ENCODE data around the gene SLC43A1. TPM values are rescaled to one million over a fixed set of nuclear protein-coding genes. Genes with fewer than 3 reads are reported as not detected.
A peak's percentile ranks its signal among the peaks of the same experiment; 100 is the strongest.

Gene SLC43A1
- total and polyA plus RNA-seq, 4 experiments from 2014 or later, result 14.8 to 21.7 (median 18.6) TPM

- Mint-ChIP-seq H3K27me3 (no peaks in the 10 kb centered on the region), H3K4me1 (peaks cover 14 to 26% (median 18%) of the 10 kb centered on the region in 4 donors)
- POLR2A ChIA-PET (ENCODE audit: partially characterized antibody), result interaction anchor here (0.6 kb wide), 1 partner anchor 59 kb away, joined by 4 read pairs; no protein-coding TSS in a partner anchor
Measured at GRCh38 chr11:57508341-57509170, 6.9 kb downstream of the SLC43A1 start.

GRCh38 chr11:57506522-57506921, 9.0 kb downstream of the SLC43A1 start:
- intact Hi-C loops (cut with micrococcal nuclease), result no loop called here
- Histone ChIP-seq H3K27me3 (ENCODE audit: insufficient read depth, low read length) (no peaks in the 10 kb centered on the region), H3K4me3 (ENCODE audit: low read length in 2 of 2) (no peak overlapping the region), H3K36me3 (ENCODE audit: insufficient read depth, low read length) (no peaks in the 10 kb centered on the region), H3K27ac (ENCODE audit: low read depth, low read length) (no peak overlapping the region), H3K9me3 (ENCODE audit: control insufficient read depth in 1 of 2, low read length in 2 of 2) (no peaks in the 10 kb centered on the region), H3K4me1 (ENCODE audit: insufficient read depth, low read length) (no peaks in the 10 kb centered on the region)
- Mint-ChIP-seq H3K9me3 (no peaks in the 10 kb centered on the region), H3K27me3 (no peaks in the 10 kb centered on the region), H3K27ac (no peak overlapping the region), H3K4me1 (peaks cover 2 to 8% (median 4%) of the 10 kb centered on the region in 4 donors), H3K36me3 (peaks cover 3 to 15% of the 10 kb centered on the region in 2 donors), H3K4me3 (no peak overlapping the region)
- no peak for DNase-seq
- ChIA-PET POLR2A (ENCODE audit: partially characterized antibody) (no interaction called here), CTCF (ENCODE audit: partially characterized antibody) (interaction anchor here (3.3 to 6.2 kb wide), 3 partner anchors 14 to 49 kb away, joined by 13 to 73 read pairs (median 27); no protein-coding TSS in a partner anchor)

More at GRCh38 chr11:57508341-57509170, 6.9 kb downstream of the SLC43A1 start:
- no peak overlapping the region for H3K27ac Mint-ChIP-seq
- no peak overlapping the region for H3K27ac ChIP-seq (ENCODE audit: low read depth, low read length)
- H3K27me3 ChIP-seq (ENCODE audit: insufficient read depth, low read length), result no peaks in the 10 kb centered on the region
- peaks cover 3 to 11% of the 10 kb centered on the region in 2 donors for H3K36me3 Mint-ChIP-seq
- CTCF ChIA-PET (ENCODE audit: partially characterized antibody), result interaction anchor here (1.4 to 6.2 kb wide), 3 partner anchors 16 to 132 kb away, joined by 3 to 73 read pairs (median 27); no protein-coding TSS in a partner anchor
- DNase-seq, result no peak
- no peaks in the 10 kb centered on the region for H3K9me3 Mint-ChIP-seq
- no peak overlapping the region for H3K4me3 Mint-ChIP-seq
- peaks cover 9% of the 10 kb centered on the region for H3K4me1 ChIP-seq (ENCODE audit: insufficient read depth, low read length)
- no peaks in the 10 kb centered on the region for H3K36me3 ChIP-seq (ENCODE audit: insufficient read depth, low read length)
- H3K9me3 ChIP-seq (ENCODE audit: control insufficient read depth in 1 of 2, low read length in 2 of 2), result no peaks in the 10 kb centered on the region
- intact Hi-C loops (cut with micrococcal nuclease), result no loop called here
- no peak overlapping the region for H3K4me3 ChIP-seq (ENCODE audit: low read length in 2 of 2)

GRCh38 chr11:57504511-57504910, 11.0 kb downstream of the SLC43A1 start:
- H3K4me1 Mint-ChIP-seq, result peaks cover 0 to 7% (median 2%) of the 10 kb centered on the region in 4 donors
- DNase-seq, result no peak
- H3K4me3 Mint-ChIP-seq, result no peak overlapping the region
- Histone ChIP-seq H3K27me3 (ENCODE audit: insufficient read depth, low read length) (no peaks in the 10 kb centered on the region), H3K9me3 (ENCODE audit: control insufficient read depth in 1 of 2, low read length in 2 of 2) (no peaks in the 10 kb centered on the region), H3K36me3 (ENCODE audit: insufficient read depth, low read length) (no peaks in the 10 kb centered on the region), H3K27ac (ENCODE audit: low read depth, low read length) (no peak overlapping the region), H3K4me3 (ENCODE audit: low read length in 2 of 2) (no peak overlapping the region), H3K4me1 (ENCODE audit: insufficient read depth, low read length) (no peaks in the 10 kb centered on the region)
- CTCF ChIA-PET (ENCODE audit: partially characterized antibody), result interaction anchor here (1.1 to 6.2 kb wide), 5 partner anchors 12 to 47 kb away, joined by 3 to 73 read pairs (median 13); no protein-coding TSS in a partner anchor
- no peak overlapping the region for H3K27ac Mint-ChIP-seq
- peaks cover 12 to 23% of the 10 kb centered on the region in 2 donors for H3K36me3 Mint-ChIP-seq
- H3K27me3 Mint-ChIP-seq, result no peaks in the 10 kb centered on the region
- no peaks in the 10 kb centered on the region for H3K9me3 Mint-ChIP-seq
- intact Hi-C loops (cut with micrococcal nuclease), result no loop called here
- POLR2A ChIA-PET (ENCODE audit: partially characterized antibody), result no interaction called here

- Mint-ChIP-seq H3K9me3 (no peaks in the 10 kb centered on the region), H3K36me3 (peaks cover 15 to 27% of the 10 kb centered on the region in 2 donors), H3K4me3 (no peak overlapping the region), H3K27ac (peak overlapping the region in 2 of 7 donors; percentile 24 to 29), H3K27me3 (no peaks in the 10 kb centered on the region), H3K4me1 (peaks cover 0 to 5% (median 0%) of the 10 kb centered on the region in 4 donors)
- H3K36me3 ChIP-seq (ENCODE audit: insufficient read depth, low read length), result peaks cover 4% of the 10 kb centered on the region
- ChIA-PET POLR2A (ENCODE audit: partially characterized antibody) (interaction anchor here (0.6 to 1.9 kb wide), 2 partner anchors 12 to 225 kb away, joined by 5 read pairs; partner anchors contain the start of gene SLC43A1), CTCF (ENCODE audit: partially characterized antibody) (interaction anchor here (1.9 to 27.6 kb wide), 5 partner anchors 9 to 65 kb away, joined by 5 to 848 read pairs (median 8); partner anchors contain the start of genes SLC43A1, SMTNL1, TIMM10 and UBE2L6)
- H3K4me3 ChIP-seq (ENCODE audit: low read length in 2 of 2), result no peak overlapping the region
- H3K4me1 ChIP-seq (ENCODE audit: insufficient read depth, low read length), result no peaks in the 10 kb centered on the region
- no peak for DNase-seq
- intact Hi-C loops (cut with micrococcal nuclease), result no loop called here
- H3K9me3 ChIP-seq (ENCODE audit: control insufficient read depth in 1 of 2, low read length in 2 of 2), result no peaks in the 10 kb centered on the region
- H3K27ac ChIP-seq (ENCODE audit: low read depth, low read length), result no peak overlapping the region
- H3K27me3 ChIP-seq (ENCODE audit: insufficient read depth, low read length), result no peaks in the 10 kb centered on the region
Measured at GRCh38 chr11:57502870-57503269, 12.6 kb downstream of the SLC43A1 start.

GRCh38 chr11:57502376-57502775, 13.1 kb downstream of the SLC43A1 start:
- Histone ChIP-seq H3K9me3 (ENCODE audit: control insufficient read depth in 1 of 2, low read length in 2 of 2) (no peaks in the 10 kb centered on the region), H3K27me3 (ENCODE audit: insufficient read depth, low read length) (no peaks in the 10 kb centered on the region), H3K36me3 (ENCODE audit: insufficient read depth, low read length) (peaks cover 4% of the 10 kb centered on the region), H3K4me1 (ENCODE audit: insufficient read depth, low read length) (no peaks in the 10 kb centered on the region), H3K27ac (ENCODE audit: low read depth, low read length) (no peak overlapping the region), H3K4me3 (ENCODE audit: low read length in 2 of 2) (no peak overlapping the region)
- DNase-seq, result no peak
- H3K4me1 Mint-ChIP-seq, result peaks cover 0 to 3% (median 0%) of the 10 kb centered on the region in 4 donors
- peak overlapping the region in 1 of 7 donors; percentile 63 for H3K27ac Mint-ChIP-seq
- no peaks in the 10 kb centered on the region for H3K27me3 Mint-ChIP-seq
- POLR2A ChIA-PET (ENCODE audit: partially characterized antibody), result interaction anchor here (1.9 kb wide), 1 partner anchor 13 kb away, joined by 5 read pairs; the partner anchor contains the start of gene SLC43A1
- H3K9me3 Mint-ChIP-seq, result no peaks in the 10 kb centered on the region
- CTCF ChIA-PET (ENCODE audit: partially characterized antibody), result interaction anchor here (1.2 to 27.6 kb wide), 6 partner anchors 9 to 66 kb away, joined by 3 to 848 read pairs (median 6); partner anchors contain the start of genes SLC43A1, SMTNL1, TIMM10 and UBE2L6
- H3K4me3 Mint-ChIP-seq, result no peak overlapping the region
- intact Hi-C loops (cut with micrococcal nuclease), result no loop called here
- H3K36me3 Mint-ChIP-seq, result peaks cover 15 to 27% of the 10 kb centered on the region in 2 donors

GRCh38 chr11:57501953-57502352, 13.5 kb downstream of the SLC43A1 start:
- H3K36me3 Mint-ChIP-seq, result peaks cover 15 to 27% of the 10 kb centered on the region in 2 donors
- peak overlapping the region in 1 of 7 donors; percentile 63 for H3K27ac Mint-ChIP-seq
- POLR2A ChIA-PET (ENCODE audit: partially characterized antibody), result interaction anchor here (1.9 kb wide), 1 partner anchor 13 kb away, joined by 5 read pairs; the partner anchor contains the start of gene SLC43A1
- Histone ChIP-seq H3K9me3 (ENCODE audit: control insufficient read depth in 1 of 2, low read length in 2 of 2) (no peaks in the 10 kb centered on the region), H3K27me3 (ENCODE audit: insufficient read depth, low read length) (no peaks in the 10 kb centered on the region), H3K36me3 (ENCODE audit: insufficient read depth, low read length) (peaks cover 4% of the 10 kb centered on the region), H3K4me3 (ENCODE audit: low read length in 2 of 2) (no peak overlapping the region), H3K27ac (ENCODE audit: low read depth, low read length) (no peak overlapping the region), H3K4me1 (ENCODE audit: insufficient read depth, low read length) (no peaks in the 10 kb centered on the region)
- CTCF ChIA-PET (ENCODE audit: partially characterized antibody), result interaction anchor here (1.2 to 27.6 kb wide), 6 partner anchors 9 to 66 kb away, joined by 3 to 848 read pairs (median 6); partner anchors contain the start of genes SLC43A1, SMTNL1, TIMM10 and UBE2L6
- no peaks in the 10 kb centered on the region for H3K27me3 Mint-ChIP-seq
- intact Hi-C loops (cut with micrococcal nuclease), result no loop called here
- DNase-seq, result no peak
- H3K4me3 Mint-ChIP-seq, result no peak overlapping the region
- H3K4me1 Mint-ChIP-seq, result peaks cover 0 to 3% (median 0%) of the 10 kb centered on the region in 4 donors
- H3K9me3 Mint-ChIP-seq, result no peaks in the 10 kb centered on the region

GRCh38 chr11:57500926-57501325, 14.6 kb downstream of the SLC43A1 start:
- Histone ChIP-seq H3K36me3 (ENCODE audit: insufficient read depth, low read length) (peaks cover 4% of the 10 kb centered on the region), H3K4me3 (ENCODE audit: low read length in 2 of 2) (no peak overlapping the region), H3K9me3 (ENCODE audit: control insufficient read depth in 1 of 2, low read length in 2 of 2) (no peaks in the 10 kb centered on the region), H3K27me3 (ENCODE audit: insufficient read depth, low read length) (no peaks in the 10 kb centered on the region), H3K4me1 (ENCODE audit: insufficient read depth, low read length) (no peaks in the 10 kb centered on the region), H3K27ac (ENCODE audit: low read depth, low read length) (no peak overlapping the region)
- Mint-ChIP-seq H3K4me3 (no peak overlapping the region), H3K27ac (no peak overlapping the region), H3K36me3 (peaks cover 16 to 26% of the 10 kb centered on the region in 2 donors), H3K4me1 (peaks cover 0 to 3% (median 0%) of the 10 kb centered on the region in 4 donors), H3K27me3 (no peaks in the 10 kb centered on the region), H3K9me3 (no peaks in the 10 kb centered on the region)
- POLR2A ChIA-PET (ENCODE audit: partially characterized antibody), result interaction anchor here (1.9 kb wide), 1 partner anchor 14 kb away, joined by 5 read pairs; the partner anchor contains the start of gene SLC43A1
- intact Hi-C loops (cut with micrococcal nuclease), result no loop called here
- no peak for DNase-seq
- CTCF ChIA-PET (ENCODE audit: partially characterized antibody), result interaction anchor here (2.2 to 27.6 kb wide), 4 partner anchors 8 to 67 kb away, joined by 5 to 848 read pairs (median 26); partner anchors contain the start of genes SLC43A1, SMTNL1, TIMM10 and UBE2L6
